Colonic mucosa (tissue), 4 donors: Measurements from ENCODE around the gene CERK. TPM values are rescaled to one million over a fixed set of nuclear protein-coding genes. Genes with fewer than 3 reads are reported as not detected.

ENCODE experiments used
- DNase-seq: peaks from one replicate; pipeline ENCODE4 v3.0.0-alpha.2; 2020
- H3K27ac ChIP-seq: fragments of 200-600 bp; one replicate; pipeline ENCODE4 v1.8.0; 2021
- H3K27me3 ChIP-seq: fragments of 200-600 bp; one replicate; pipeline ENCODE4 v1.8.0; 2021
- H3K36me3 ChIP-seq: fragments of 200-600 bp; one replicate; pipeline ENCODE4 v1.8.0; 2021
- H3K4me1 ChIP-seq: fragments of 200-600 bp; one replicate; pipeline ENCODE4 v1.8.0; 2021; ENCODE audit warnings: mild to moderate bottlenecking
- H3K4me3 ChIP-seq: fragments of 200-600 bp; one replicate; pipeline ENCODE4 v1.8.0; 2021
- H3K9ac ChIP-seq, 2 donors: one replicate each; pipeline ENCODE4 v1.7.0; 2013; ENCODE audit warnings: control low read depth in 2 of 2, low read depth in 2 of 2, low read length in 2 of 2
- H3K9me3 ChIP-seq: fragments of 200-600 bp; one replicate; pipeline ENCODE4 v1.8.0; 2021
- intact Hi-C: fragments of 100-400 bp; cut with DNase I; formaldehyde crosslinking; loops from one replicate; pipeline ENCODE4 v1.14.1; 2022
- total RNA-seq, 2 donors: library from RNA; stranded (reverse); fragmentation: NEBNext Ultra II Directional in 1 of 2; extraction: Animal tissue kit (Norgen Biotek cat#: 25700) in 1 of 2; gene quantifications; one replicate each; pipeline ENCODE4 v1.2.1, GENCODE V29; 2021
- TF ChIP-seq, protein P1 (sequence below): fragments of 200-600 bp; IDR thresholded peaks from one replicate; pipeline ENCODE4 v1.8.0; 2022; ENCODE audit warnings: antibody characterized with exemption, mild to moderate bottlenecking
- donor health status: healthy.
- donor health status: DM: no; HTN: no; CAD: no.
- donor health status: DM: no; HTN: no; CAD: no.

CERK gene
- total RNA-seq, 2 donors from 2014 or later = 24.7 to 46.6 TPM

DNA sequence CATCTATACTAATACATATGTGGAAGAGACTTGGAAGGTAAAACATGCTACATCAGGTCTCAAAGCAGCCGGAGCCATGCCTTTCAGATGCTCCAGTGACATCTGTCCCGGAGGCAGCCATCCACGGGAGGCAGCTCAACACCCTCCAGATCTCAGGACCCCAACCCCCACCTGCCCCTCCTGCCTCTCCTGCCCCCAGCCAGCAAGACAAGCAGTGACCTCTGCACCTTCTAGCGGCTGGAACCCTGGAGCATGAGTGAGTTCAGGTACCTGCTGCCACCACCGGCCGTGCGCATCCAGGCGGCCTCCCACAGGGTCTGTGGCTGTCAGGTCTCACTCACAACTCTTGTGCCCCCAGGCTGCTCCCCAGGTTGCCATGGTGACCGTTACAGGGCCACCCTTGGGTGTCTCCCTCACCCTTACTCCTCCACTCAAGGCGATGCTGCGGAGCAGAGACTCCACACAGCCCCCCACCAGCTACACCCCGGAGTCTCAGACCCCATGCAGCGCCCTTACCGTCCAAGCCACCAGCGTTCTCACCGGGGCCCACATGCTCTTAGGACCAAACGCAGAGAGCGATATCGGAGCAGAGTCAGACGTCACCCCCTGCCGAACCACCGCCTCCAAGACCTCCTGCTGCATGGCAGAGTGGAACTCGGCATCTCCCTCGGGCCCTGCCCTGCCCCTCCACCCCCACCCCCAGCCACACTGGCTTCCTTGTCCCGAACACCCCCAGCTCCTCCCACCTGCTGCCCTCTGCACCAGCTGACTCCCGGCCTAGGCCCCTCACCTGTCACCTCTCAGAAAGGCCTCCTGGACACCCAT, 34.7 kb downstream of the CERK start:
- TF ChIP-seq, protein P1, sequence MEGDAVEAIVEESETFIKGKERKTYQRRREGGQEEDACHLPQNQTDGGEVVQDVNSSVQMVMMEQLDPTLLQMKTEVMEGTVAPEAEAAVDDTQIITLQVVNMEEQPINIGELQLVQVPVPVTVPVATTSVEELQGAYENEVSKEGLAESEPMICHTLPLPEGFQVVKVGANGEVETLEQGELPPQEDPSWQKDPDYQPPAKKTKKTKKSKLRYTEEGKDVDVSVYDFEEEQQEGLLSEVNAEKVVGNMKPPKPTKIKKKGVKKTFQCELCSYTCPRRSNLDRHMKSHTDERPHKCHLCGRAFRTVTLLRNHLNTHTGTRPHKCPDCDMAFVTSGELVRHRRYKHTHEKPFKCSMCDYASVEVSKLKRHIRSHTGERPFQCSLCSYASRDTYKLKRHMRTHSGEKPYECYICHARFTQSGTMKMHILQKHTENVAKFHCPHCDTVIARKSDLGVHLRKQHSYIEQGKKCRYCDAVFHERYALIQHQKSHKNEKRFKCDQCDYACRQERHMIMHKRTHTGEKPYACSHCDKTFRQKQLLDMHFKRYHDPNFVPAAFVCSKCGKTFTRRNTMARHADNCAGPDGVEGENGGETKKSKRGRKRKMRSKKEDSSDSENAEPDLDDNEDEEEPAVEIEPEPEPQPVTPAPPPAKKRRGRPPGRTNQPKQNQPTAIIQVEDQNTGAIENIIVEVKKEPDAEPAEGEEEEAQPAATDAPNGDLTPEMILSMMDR = no peak
- no peaks in the 10 kb centered on the region for H3K9me3 ChIP-seq
- H3K36me3 ChIP-seq = peaks cover 7% of the 10 kb centered on the region
- no peak overlapping the region for H3K27ac ChIP-seq
- intact Hi-C loops = no loop called here
- no peak overlapping the region for H3K4me3 ChIP-seq
- H3K27me3 ChIP-seq = no peaks in the 10 kb centered on the region
- H3K4me1 ChIP-seq = no peaks in the 10 kb centered on the region
- H3K9ac ChIP-seq = no peak overlapping the region
- no peak for DNase-seq

DNA sequence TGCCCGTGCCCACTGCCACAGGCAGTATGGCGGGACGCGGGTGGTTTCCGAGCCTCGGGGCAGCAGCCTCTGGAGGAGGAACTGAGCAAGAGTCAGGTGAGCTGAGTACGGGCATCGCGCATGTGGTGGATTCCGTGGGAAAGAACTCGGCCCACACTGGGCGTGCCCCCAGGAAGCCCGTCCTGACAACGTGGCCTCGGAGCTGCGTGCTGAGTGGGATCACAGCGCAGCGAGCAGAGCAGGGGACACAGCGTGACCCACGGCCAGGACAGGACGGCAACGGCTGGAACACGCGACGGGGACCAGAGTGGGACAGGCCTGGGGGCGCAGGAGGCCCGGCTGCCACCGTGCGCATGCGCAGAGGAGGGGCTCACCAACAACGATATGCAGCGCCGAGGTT, 36.8 kb downstream of the CERK start:
- H3K27me3 ChIP-seq = no peaks in the 10 kb centered on the region
- H3K4me1 ChIP-seq = no peaks in the 10 kb centered on the region
- peaks cover 16% of the 10 kb centered on the region for H3K36me3 ChIP-seq
- TF ChIP-seq, protein P1 = no peak
- intact Hi-C loops = no loop called here
- H3K27ac ChIP-seq = no peak overlapping the region
- DNase-seq = no peak
- no peak overlapping the region for H3K4me3 ChIP-seq
- no peaks in the 10 kb centered on the region for H3K9me3 ChIP-seq
- H3K9ac ChIP-seq = no peak overlapping the region

DNA sequence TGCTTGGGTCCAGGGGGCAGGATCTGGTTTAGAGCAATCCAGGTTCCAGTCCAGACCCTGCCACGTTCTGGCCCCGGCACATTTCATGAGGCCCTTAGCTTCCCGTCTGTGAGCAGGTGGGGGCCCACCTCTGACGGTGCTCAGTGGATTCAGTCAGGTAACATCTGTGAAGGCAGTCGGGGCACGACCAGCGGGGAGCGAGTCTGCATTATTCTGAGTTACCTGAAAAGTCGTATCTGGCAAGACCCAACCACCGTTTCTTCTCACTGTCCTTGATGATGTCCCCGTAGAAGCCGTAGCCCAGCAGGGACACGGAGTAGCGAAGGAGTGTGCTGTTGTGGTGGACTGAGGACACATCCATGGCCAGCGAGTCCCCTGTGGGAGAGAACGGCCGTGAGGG, 39.0 kb downstream of the CERK start:
- no peaks in the 10 kb centered on the region for H3K4me1 ChIP-seq
- H3K27ac ChIP-seq = no peak overlapping the region
- H3K9ac ChIP-seq = no peak overlapping the region
- peaks cover 29% of the 10 kb centered on the region for H3K36me3 ChIP-seq
- TF ChIP-seq, protein P1 = no peak
- no peak overlapping the region for H3K4me3 ChIP-seq
- H3K27me3 ChIP-seq = no peaks in the 10 kb centered on the region
- intact Hi-C loops = no loop called here
- DNase-seq = no peak
- no peaks in the 10 kb centered on the region for H3K9me3 ChIP-seq

DNA sequence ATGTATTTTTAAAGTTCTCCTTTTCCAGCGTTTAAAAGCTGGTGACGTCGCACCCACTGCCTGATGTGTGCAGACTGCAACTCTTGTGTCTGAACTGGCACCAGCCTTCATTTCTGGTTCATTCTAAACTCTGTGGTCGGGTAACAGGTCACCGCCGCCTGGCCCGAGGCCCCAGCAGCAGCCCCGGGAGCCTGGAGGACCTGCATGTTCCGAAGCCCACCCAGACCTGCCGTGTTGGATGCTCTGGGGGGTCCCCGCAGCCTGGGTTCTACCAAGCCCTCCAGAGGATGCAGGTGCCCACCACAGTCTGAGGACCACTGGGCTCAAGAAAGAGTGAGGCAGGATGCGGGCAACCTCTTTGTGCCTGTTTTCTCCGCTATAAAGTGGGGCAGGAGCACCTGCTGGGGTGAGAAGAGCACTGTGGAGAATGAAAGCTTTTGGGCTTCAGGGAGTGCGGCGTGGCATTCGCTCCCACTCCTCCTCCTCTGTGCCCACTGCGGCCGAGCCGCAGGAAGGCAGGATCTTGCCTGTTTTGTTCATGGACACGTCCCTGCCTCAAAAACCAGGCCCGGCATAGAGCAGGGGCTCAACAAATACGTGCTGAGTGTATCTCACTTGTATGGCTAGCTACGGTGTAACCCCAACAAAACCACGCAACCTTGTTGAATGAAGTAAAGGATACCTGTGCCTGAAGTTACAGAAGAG, 40.1 kb downstream of the CERK start:
- Histone ChIP-seq H3K9ac (no peak overlapping the region), H3K4me1 (no peaks in the 10 kb centered on the region), H3K9me3 (no peaks in the 10 kb centered on the region), H3K4me3 (no peak overlapping the region), H3K27ac (no peak overlapping the region), H3K27me3 (no peaks in the 10 kb centered on the region), H3K36me3 (peaks cover 29% of the 10 kb centered on the region)
- DNase-seq = no peak
- intact Hi-C loops = no loop called here
- TF ChIP-seq, protein P1 = no peak

DNA sequence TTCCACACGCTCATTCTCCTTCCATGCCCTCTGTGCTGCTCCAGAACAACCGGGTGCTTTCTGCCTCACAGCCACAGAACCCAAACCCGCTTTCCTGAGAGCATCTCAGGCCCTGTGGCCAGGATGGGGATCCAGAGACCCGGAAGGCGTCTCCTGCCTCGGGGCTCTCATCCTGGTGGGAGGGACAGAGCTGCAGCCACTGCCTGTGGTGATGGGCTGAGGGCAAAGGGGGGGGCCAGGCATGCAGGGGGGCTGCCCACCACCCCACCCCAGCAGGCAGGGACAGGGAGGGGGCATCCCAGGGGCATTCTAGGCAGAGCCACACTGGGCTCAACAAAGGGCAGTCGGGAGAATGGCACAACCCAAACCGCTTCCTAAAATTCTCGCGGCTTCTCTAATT, 41.4 kb downstream of the CERK start:
- no peak for DNase-seq

More for the DNA sequence above, 41.4 kb downstream of the CERK start:
- H3K36me3 ChIP-seq = peaks cover 32% of the 10 kb centered on the region
- intact Hi-C loops = no loop called here
- H3K4me1 ChIP-seq = no peaks in the 10 kb centered on the region
- TF ChIP-seq, protein P1 = no peak
- H3K27me3 ChIP-seq = no peaks in the 10 kb centered on the region
- H3K4me3 ChIP-seq = no peak overlapping the region
- no peak overlapping the region for H3K27ac ChIP-seq
- H3K9me3 ChIP-seq = no peaks in the 10 kb centered on the region
- H3K9ac ChIP-seq = no peak overlapping the region
